Measurements from ENCODE around the gene RWDD4.

RWDD4 gene

DNA sequence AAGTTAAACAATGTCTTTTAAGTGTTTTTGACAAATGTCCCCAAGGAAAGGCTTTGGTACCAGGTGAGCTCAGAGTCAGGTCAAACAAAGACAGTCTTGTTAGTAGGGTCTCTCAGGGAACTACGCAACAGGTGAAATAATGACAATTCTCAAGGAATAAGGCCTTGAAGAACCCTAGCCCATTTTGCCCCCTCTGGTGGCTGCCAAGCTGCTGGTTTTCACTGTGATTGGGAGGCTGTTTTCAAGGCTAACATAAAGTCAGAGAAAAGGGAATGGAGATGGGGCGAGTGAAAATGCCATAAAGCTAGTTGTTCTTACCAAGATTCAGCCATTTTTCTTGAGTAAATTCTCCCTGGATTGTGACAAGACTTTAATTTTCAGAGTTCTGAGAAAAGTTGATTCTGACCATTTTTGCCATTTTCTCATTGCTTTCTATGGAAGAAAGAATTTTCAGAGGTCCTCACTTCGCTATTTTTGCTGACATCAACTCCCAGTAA is 58.7 kb downstream of the RWDD4 start:
- DNase-seq (ENCODE audit: low spot score) = no peak

DNA sequence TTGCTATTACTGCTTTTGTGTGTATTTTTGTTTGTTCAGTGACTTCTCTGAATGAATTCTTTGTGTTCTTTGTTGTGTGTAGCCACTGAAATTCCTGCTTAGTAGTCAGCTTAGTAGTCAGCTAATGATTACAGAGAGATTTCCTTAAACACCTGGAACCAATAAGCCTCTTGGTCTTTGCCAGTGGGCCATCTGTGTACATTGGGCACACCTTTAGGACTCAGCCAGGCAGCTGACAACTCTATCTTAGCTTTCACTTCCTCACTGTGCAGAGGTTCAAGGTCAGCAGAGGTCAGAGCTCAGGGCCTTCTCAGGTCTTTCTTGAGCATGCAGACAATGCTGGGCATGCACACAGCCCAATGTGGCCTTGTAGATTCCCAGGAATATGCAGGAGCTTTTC is 59.3 kb downstream of the RWDD4 start:
- no peak for DNase-seq (ENCODE audit: low spot score)

DNA sequence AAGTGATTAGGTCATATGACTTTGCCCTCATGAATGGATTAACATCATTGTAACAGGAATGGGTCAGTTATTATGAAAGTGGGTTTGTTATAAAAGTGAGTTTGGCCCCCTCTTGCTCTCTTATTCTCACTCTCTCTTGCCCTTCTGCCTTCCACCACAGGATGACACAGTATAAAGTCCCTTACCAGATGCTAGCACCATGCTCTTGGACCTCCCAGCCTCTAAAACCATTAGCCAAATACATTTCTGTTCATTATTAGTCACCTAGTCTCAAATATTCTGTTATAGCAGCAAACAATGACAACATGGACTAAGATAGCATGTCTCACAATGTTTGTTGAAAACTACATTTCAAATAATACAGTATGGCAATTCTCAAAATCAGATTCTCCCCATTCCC is 59.7 kb downstream of the RWDD4 start:
- DNase-seq (ENCODE audit: low spot score) = no peak

DNA sequence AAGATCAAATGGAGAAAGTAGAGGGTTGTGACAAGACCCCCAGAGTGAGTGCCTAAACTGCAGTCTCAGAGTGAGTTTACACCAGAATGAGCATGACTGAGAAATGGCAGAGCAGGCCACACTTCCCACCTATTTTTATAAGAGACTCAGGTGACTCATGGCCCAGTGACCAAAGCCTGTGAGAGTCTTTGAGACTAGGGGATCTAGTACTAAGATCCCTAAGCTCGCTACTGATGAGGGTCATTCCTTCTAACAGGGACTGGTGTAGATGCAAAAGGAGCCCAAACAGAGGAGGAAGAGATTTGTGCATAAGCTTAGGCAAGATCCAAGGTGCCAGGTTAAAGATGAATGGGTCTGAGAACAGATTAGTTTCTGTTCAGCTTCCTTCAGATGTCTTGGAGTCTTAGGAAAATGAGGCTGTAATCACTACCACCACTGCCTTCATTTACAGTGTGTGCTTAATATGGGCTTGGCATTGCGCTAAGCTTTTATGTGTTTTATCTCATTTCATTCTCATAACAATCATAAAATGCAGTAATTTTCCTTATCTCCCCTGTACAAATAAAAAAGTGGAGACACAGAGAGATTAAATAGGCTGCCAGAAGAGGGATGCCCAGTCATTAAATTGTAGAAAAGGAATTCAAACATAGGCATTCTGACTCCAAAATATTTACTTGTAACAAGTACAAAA is 62.8 kb downstream of the RWDD4 start:
- no peak for DNase-seq (ENCODE audit: low spot score)

DNA sequence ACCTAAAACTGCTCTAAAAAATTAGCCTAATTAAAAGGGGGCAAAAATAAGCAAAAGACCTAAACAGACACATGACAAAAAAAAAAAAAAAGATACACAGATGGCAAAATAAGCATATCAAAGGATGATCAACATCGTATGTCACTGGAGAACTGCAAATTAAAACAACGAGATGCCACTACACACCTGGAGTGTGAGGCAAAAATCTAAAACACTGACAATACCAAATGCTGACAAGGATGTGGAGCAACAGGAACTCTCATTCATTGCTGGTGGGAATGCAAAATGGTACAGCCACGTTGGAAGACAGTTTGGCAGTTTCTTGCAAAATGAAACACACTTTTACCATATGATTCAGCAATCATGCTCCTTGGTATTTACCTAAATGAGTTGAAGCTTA is 64.2 kb downstream of the RWDD4 start:
- no peak for DNase-seq (ENCODE audit: low spot score)

DNA sequence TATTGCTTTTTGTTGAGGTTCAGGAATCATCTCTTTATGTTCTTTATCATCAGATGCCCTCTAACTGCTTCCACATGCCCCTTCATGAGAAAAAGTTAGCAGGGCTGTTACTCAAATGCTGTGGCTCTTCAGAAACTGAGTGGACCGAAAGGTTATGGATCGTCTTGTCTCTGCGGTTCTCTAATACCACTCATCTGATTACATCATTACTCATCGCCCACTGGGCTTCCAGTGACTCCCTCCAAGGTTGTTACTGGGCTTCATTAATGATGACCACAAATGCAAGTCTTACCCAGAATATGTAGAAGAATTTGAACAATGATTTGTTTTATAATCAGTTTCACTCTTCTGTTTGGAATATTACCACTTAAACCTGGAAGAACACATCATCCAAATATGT is 67.7 kb downstream of the RWDD4 start:
- DNase-seq (ENCODE audit: low spot score) = no peak
